Stimulated activated CD4-positive, alpha-beta T cell treated with anti-CD3 and anti-CD28 coated beads, Interleukin-1b, Interleukin-23, amount 100 ng/mL, for 4 hours (primary cell): ENCODE measurements around the gene FAM3D.

Experiments
- DNase-seq, 2 donors: peaks; one replicate each; pipeline ENCODE4 v3.0.0-alpha.2; 2020; ENCODE audit warnings: low read depth in 2 of 2

The FAM3D gene

DNA sequence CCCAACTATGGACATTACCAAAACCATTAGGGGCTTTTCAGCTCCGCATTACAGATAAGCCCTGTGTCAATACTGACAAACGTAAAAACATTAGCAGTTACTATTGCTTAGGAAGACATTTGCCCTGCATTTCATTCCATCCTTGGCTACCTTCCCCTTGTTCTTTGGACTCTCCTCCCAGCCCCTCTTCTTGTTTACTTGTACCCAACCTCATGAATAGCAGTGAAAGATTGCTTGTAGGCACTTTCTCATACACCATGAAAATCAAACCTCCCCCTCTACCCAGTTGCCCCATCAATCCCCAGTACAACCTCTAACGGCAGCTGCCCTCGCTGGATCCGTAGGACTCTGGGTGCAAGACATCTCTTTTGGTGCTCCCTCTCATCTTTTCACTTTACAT is 72.5 kb downstream of the FAM3D start:
- no peak for DNase-seq

DNA sequence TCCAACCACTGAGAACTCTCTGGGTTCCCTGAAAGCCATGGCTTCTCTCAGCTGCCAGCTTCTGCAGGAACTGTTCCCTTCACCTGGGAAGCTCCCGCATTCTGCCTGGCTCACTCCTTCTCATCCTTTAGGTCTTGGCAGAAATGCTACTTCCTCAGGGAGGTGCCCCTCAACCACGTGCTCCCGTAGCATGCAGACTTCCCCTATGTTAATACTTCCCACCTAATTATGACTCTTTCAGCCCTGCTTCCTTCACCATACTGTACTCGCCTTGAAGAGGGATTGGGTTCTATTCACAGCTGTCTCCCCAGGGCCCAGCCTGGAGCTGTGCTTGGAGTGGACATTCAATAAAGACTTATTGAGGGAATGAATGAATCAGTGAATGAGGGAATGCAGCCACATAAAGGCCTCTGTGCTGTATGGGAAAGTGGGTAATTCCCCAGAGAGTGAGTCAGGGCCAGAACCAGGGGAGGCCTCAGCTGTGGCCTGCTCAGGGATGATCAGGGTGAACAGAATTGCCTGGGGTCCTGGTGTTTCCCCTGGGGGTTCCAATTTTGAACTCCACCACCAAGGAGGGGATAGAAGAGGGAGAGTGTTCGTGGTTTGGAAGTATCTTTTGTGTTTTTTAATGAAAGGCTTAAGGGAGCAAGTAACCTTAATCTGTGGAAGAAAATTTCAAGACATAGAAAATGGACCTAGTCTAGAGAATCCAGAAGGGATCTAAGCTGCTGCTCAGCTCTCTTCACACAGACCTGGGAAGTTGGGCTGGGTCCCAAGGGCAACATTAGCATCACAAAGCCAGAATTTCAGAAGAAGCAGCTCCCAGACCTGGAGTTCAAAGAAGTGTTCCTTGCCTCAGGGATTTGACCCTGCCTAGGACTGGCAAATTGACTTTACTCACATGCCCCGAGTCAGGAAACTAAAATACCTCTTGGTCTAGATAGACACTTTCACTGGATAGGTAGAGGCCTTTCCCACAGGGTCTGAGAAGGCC is 74.8 kb downstream of the FAM3D start:
- DNase-seq = no peak

DNA sequence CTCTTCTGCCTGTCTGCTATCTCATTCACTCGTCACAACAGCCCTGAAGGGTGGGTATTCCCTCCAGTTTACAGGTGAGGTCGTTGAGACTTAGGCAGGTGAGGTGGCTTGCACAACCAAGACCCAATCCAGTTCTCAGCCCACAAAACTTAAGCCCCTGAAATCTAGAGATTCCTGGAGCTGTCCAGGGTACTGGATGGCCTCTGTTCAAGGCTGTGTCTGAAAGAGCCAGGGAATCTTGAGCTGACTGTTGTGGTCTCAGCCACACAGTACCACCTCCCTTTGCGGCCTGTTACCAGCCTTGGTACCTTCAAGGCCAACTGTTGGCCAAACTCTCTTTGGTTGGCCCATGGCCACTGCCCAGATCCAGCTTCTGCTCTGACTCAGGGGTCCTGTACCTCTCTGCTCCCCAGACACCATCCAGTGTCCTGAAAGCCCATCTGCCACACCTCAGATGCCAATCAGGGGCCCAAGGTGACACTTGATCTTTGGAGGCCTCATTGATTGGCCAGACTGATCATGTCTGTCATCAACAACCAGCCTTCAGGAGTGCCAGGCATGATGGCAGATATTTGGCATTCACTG is 78.5 kb downstream of the FAM3D start:
- DNase-seq = no peak

DNA sequence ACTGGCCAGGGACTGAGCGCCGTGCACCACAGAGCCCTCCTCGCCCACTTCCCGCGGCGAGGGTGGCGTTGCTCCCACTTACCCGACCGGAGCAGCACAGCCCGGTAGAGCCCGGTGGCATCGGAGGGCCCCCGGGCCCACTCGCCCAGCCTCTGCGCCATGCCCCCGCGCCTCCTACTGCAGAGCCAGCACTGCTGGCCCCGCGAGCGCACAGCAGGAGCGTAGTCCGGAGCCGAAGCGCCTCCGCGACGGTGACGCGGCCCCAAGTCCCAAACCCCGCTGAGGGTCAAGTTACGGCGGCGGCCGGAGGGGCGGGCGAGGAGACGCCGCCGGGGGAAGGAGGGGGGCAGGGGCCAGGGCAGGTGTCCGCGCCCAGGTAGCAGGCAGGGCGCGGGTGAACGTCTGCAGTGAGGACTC is 79.8 kb downstream of the FAM3D start:
- DNase-seq = no peak

DNA sequence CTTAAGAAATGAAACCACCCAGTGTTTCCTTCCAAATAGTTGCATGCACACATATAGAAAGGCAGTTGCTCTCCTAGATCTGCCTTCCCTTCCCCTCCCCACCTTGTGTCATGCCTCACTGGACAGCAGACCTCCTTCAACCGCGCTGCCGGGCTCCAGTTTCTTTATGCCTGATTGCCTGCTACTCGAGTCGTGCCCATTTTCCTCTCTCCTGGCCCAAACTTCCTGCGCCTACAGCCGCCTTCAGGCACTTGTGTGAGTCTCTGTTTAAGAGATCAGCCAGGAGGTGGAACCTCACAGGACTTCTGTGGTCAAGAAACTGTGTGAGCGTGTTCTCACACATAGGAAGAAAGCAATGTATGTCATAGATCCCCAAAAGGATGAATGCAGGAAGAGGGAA is 80.6 kb downstream of the FAM3D start:
- DNase-seq = no peak

DNA sequence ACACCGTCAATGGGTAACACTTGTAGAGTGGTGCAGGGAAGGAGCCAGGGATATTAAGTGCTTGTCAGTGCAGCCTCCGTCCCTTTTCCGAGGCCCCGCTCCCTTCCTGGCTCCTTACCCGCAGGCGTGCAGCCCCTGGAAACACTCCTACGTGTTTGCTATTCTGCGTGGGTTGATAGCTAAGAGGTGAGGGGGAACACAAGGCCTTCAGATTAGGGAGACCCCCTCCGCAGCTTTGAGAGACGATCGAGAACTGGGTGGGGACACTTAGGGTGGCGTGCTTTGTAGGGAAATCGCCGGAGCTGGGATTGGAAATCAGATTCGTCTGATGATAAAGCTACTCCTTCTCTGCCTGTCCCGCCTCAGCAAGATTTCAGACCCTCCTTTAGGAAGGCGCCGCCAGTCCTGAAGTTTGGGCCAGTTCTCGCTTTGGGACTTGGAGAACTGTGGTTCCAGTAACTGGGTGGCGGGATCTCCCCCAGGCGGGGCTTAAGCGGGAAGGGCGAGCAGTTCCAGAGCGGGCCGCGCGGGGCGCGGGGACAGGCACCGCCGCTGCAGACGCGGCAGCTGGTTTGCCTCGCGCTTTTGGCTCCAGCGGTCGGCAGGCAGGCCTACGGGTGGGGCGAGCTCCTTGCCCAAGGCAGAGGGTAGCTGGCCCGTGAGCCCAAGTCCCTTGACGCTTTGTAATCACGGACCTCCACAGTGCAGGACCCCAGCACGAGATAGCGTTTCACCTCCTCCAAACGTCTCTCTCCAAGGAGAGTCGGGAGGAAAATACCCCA is 81.4 kb downstream of the FAM3D start:
- DNase-seq = peak; percentile 29 to 32

DNA sequence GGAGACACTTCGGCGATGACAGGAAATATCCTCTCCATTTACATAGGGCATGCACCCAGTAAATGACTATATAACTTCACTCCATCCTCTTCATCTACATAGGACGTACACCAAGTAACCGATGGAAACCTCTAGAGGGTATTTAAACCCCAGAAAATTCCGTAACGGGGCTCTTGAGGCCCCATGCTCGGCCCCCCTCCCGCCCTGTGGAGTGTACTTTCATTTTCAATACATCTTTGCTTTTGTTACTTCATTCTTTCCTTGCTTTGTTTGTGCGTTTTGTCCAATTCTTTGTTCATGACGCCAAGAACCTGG is 81.9 kb downstream of the FAM3D start:
- no peak for DNase-seq
